ENCODE results near the gene OGFOD3.
"Not testable (repeated sequence)": the region's sequence is repeated elsewhere in the genome, so short reads cannot be mapped to it uniquely, and the experiment has no call there.

The OGFOD3 gene

GRCh38 chr17:82418001-82418986 lies at the start of gene OGFOD3, which contains the start of gene HEXD:
Gene OGFOD3 (minus strand): TSS chr17:82418586. CDS start chr17:82418485, 101 bp downstream.
Gene HEXD (plus strand): TSS chr17:82418347. CDS start chr17:82419800, 1,453 bp downstream.
- peak; percentile 87 for DNase-seq (ENCODE audit: low spot score)

- DNase-seq (ENCODE audit: low spot score): no peak
These were observed 46.7 kb upstream of the OGFOD3 start for GRCh38 chr17:82465023-82465603.

- no peak for DNase-seq (ENCODE audit: low spot score)
These were observed 46.2 kb upstream of the OGFOD3 start for GRCh38 chr17:82464567-82464929.

GRCh38 chr17:82463925-82464566 lies 45.7 kb upstream of the OGFOD3 start:
- DNase-seq (ENCODE audit: low spot score): no peak

GRCh38 chr17:82463391-82463790 lies 45.0 kb upstream of the OGFOD3 start:
- no peak for DNase-seq (ENCODE audit: low spot score)

GRCh38 chr17:82461827-82462524 lies 43.6 kb upstream of the OGFOD3 start:
- DNase-seq (ENCODE audit: low spot score): no peak

GRCh38 chr17:82459936-82460335 lies 41.5 kb upstream of the OGFOD3 start:
- not testable (repeated sequence) for DNase-seq (ENCODE audit: low spot score)

- peak; percentile 56 for DNase-seq (ENCODE audit: low spot score)
These were observed 40.6 kb upstream of the OGFOD3 start for GRCh38 chr17:82458885-82459424.

- peak; percentile 98 for DNase-seq (ENCODE audit: low spot score)
These were observed 39.9 kb upstream of the OGFOD3 start, which contains the start of gene NARF for GRCh38 chr17:82458179-82458884. Gene NARF (plus strand): TSS chr17:82458741. CDS start chr17:82458804, 63 bp downstream.

- DNase-seq (ENCODE audit: low spot score): no peak
These were observed 39.5 kb upstream of the OGFOD3 start for GRCh38 chr17:82457929-82458178.

GRCh38 chr17:82457073-82457928 lies 38.9 kb upstream of the OGFOD3 start:
- no peak for DNase-seq (ENCODE audit: low spot score)

GRCh38 chr17:82453706-82454105 lies 35.3 kb upstream of the OGFOD3 start:
- DNase-seq (ENCODE audit: low spot score): not testable (repeated sequence)

- not testable (repeated sequence) for DNase-seq (ENCODE audit: low spot score)
These were observed 34.8 kb upstream of the OGFOD3 start for GRCh38 chr17:82453151-82453550.

GRCh38 chr17:82452162-82452561 lies 33.8 kb upstream of the OGFOD3 start:
- no peak for DNase-seq (ENCODE audit: low spot score)

GRCh38 chr17:82450357-82451106 lies 32.1 kb upstream of the OGFOD3 start, which contains the start of gene CYBC1:
Gene CYBC1 (minus strand): TSS chr17:82450752. CDS start chr17:82449254, 1,498 bp downstream.
- peak; percentile 91 for DNase-seq (ENCODE audit: low spot score)

GRCh38 chr17:82449883-82450356 lies 31.5 kb upstream of the OGFOD3 start:
- peak; percentile 25 for DNase-seq (ENCODE audit: low spot score)

- no peak for DNase-seq (ENCODE audit: low spot score)
These were observed 30.9 kb upstream of the OGFOD3 start for GRCh38 chr17:82449131-82449882.

GRCh38 chr17:82447876-82448275 lies 29.5 kb upstream of the OGFOD3 start:
- no peak for DNase-seq (ENCODE audit: low spot score)

Measured in RKO (cell line).